DOHH2 (cell line): Measurements from ENCODE around the gene NRXN3.

Experiments
- H3F3A ChIP-seq: fragments of 200-600 bp; sonication (generic), shearing (Covaris generic); 2 replicates; pipeline ENCODE4 v1.6.0; 2016; ENCODE audit warnings: antibody characterized with exemption, mild to moderate bottlenecking; ENCODE audit not compliant: control insufficient read depth, insufficient read depth
- H3K27ac ChIP-seq: fragments of 200-600 bp; sonication (generic); 2 replicates; pipeline ENCODE4 v1.5.1; 2014; ENCODE audit warnings: low read depth, mild to moderate bottlenecking, low read length, moderate library complexity
- H3K27me3 ChIP-seq: fragments of 200-600 bp; sonication (generic); 2 replicates; pipeline ENCODE4 v1.6.1; 2014; ENCODE audit warnings: mild to moderate bottlenecking, low read length, mixed read lengths; ENCODE audit not compliant: control insufficient read depth
- H3K36me3 ChIP-seq: fragments of 200-600 bp; sonication (generic); 2 replicates; pipeline ENCODE4 v1.6.1; 2014; ENCODE audit warnings: mild to moderate bottlenecking, low read length, moderate library complexity, mixed read lengths; ENCODE audit not compliant: control insufficient read depth
- H3K4me1 ChIP-seq: fragments of 200-600 bp; sonication (generic); 2 replicates; pipeline ENCODE4 v1.6.1; 2014; ENCODE audit warnings: mild to moderate bottlenecking, low read length, mixed read lengths; ENCODE audit not compliant: control insufficient read depth
- H3K4me2 ChIP-seq: fragments of 200-600 bp; sonication (generic); 2 replicates; pipeline ENCODE4 v1.6.0; 2014; ENCODE audit warnings: mild to moderate bottlenecking, low read length, moderate library complexity
- H3K4me3 ChIP-seq: fragments of 200-600 bp; sonication (generic); 2 replicates; pipeline ENCODE4 v1.5.1; 2014; ENCODE audit warnings: mild to moderate bottlenecking, low read length, mixed read lengths
- H3K79me2 ChIP-seq: fragments of 200-600 bp; sonication (generic); 2 replicates; pipeline ENCODE4 v1.6.1; 2014; ENCODE audit warnings: mild to moderate bottlenecking, low read length, mixed read lengths; ENCODE audit not compliant: control insufficient read depth
- H3K9me2 ChIP-seq: fragments of 200-600 bp; sonication (generic); replicated peaks from 2 replicates; pipeline ENCODE4 v1.6.1; 2014; ENCODE audit warnings: mild to moderate bottlenecking, low read length, mixed read lengths; ENCODE audit not compliant: control insufficient read depth
- H3K9me3 ChIP-seq: fragments of 200-600 bp; sonication (generic); 2 replicates; pipeline ENCODE4 v1.6.1; 2014; ENCODE audit warnings: antibody characterized with exemption, low read length, mixed read lengths; ENCODE audit not compliant: control insufficient read depth, insufficient read depth
- H4K20me1 ChIP-seq: fragments of 200-600 bp; sonication (generic); 2 replicates; pipeline ENCODE4 v1.6.0; 2014; ENCODE audit warnings: low read depth, mild to moderate bottlenecking, antibody characterized with exemption, low read length, moderate library complexity; ENCODE audit not compliant: control insufficient read depth, insufficient read depth
- CTCF ChIP-seq: fragments of 200-600 bp; sonication (generic); IDR thresholded peaks from one replicate; pipeline ENCODE4 v1.5.1; 2014; ENCODE audit warnings: antibody characterized with exemption, mild to moderate bottlenecking, low read depth, low read length; ENCODE audit not compliant: poor library complexity, severe bottlenecking
- EZH2phosphoT487 ChIP-seq: fragments of 200-600 bp; sonication (generic); IDR thresholded peaks from 2 replicates; pipeline ENCODE4 v1.6.1; 2017; ENCODE audit warnings: borderline replicate concordance, mild to moderate bottlenecking, antibody characterized with exemption, low read length, moderate library complexity, mixed read lengths

The NRXN3 gene

GRCh38 chr14:79287976-79288375 lies 1117.8 kb downstream of the NRXN3 start:
- Histone ChIP-seq H4K20me1 (no peaks in the 10 kb centered on the region), H3K79me2 (no peaks in the 10 kb centered on the region), H3F3A (no peaks in the 10 kb centered on the region), H3K9me3 (no peaks in the 10 kb centered on the region), H3K4me2 (no peak overlapping the region), H3K27me3 (no peaks in the 10 kb centered on the region), H3K4me1 (no peaks in the 10 kb centered on the region), H3K36me3 (no peaks in the 10 kb centered on the region), H3K27ac (no peak overlapping the region), H3K4me3 (no peak overlapping the region), H3K9me2 (no peaks in the 10 kb centered on the region)
- no peak for TF ChIP-seq CTCF
- no peak for TF ChIP-seq EZH2phosphoT487

DNA sequence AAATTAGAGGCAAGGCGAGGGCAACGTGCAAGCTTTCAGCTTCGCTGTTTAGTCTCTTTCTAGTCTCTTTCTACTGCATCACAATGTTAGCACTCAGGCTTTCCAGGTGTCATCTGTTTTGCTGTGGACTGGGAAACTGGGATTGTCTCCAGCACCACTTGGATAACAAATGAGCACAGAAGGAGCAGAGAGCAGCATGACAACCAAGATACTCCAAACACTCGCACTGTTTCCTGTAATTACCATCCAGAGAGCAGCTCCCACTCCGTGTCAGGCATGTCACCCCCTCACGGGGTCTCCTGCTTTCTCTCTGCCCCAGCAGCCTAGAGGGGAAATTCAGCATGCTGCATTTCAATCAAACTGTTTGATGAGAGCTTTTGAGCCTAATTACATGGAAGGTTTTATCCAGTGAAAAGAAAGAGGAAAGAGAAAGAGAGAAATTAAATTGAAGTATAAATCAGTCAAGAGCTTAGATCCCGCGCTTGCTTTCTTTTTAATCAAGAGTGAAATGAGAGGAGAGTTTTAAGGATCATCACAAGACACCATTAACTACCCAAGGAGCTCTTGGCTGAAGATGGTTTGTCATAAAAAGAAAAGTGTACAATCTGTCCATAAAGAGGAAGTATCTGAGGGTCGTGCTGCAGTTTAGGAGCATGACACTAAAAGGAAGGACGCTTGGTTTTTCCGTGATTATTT lies 1123.5 kb downstream of the NRXN3 start:
- no peaks in the 10 kb centered on the region for H3K36me3 ChIP-seq
- H3K79me2 ChIP-seq = no peaks in the 10 kb centered on the region
- no peaks in the 10 kb centered on the region for H3K9me3 ChIP-seq
- no peaks in the 10 kb centered on the region for H4K20me1 ChIP-seq
- H3F3A ChIP-seq = no peaks in the 10 kb centered on the region
- no peak overlapping the region for H3K4me2 ChIP-seq
- H3K27ac ChIP-seq = no peak overlapping the region
- TF ChIP-seq EZH2phosphoT487 (no peak), CTCF (no peak)
- H3K4me1 ChIP-seq = no peaks in the 10 kb centered on the region
- H3K9me2 ChIP-seq = no peaks in the 10 kb centered on the region
- no peak overlapping the region for H3K4me3 ChIP-seq
- no peaks in the 10 kb centered on the region for H3K27me3 ChIP-seq

- no peak for TF ChIP-seq CTCF
- no peak for TF ChIP-seq EZH2phosphoT487
- Histone ChIP-seq H3K4me2 (no peak overlapping the region), H3K4me3 (no peak overlapping the region), H3K9me2 (no peaks in the 10 kb centered on the region), H3K27me3 (no peaks in the 10 kb centered on the region), H3F3A (no peaks in the 10 kb centered on the region), H3K36me3 (no peaks in the 10 kb centered on the region), H3K27ac (no peak overlapping the region), H3K9me3 (no peaks in the 10 kb centered on the region), H4K20me1 (no peaks in the 10 kb centered on the region), H3K79me2 (no peaks in the 10 kb centered on the region), H3K4me1 (no peaks in the 10 kb centered on the region)
Measured at GRCh38 chr14:79294499-79294898, 1124.3 kb downstream of the NRXN3 start.
